NCI-H187 (cell line): Measurements from ENCODE around the gene ZNF521.
"Not testable (repeated sequence)": the region's sequence is repeated elsewhere in the genome, so short reads cannot be mapped to it uniquely, and the experiment has no call there.

Source experiments
- DNase-seq, 2 experiments: peaks; one replicate each; lab custom pipeline; 2025; lab: John Stamatoyannopoulos, UW

Gene ZNF521

DNA sequence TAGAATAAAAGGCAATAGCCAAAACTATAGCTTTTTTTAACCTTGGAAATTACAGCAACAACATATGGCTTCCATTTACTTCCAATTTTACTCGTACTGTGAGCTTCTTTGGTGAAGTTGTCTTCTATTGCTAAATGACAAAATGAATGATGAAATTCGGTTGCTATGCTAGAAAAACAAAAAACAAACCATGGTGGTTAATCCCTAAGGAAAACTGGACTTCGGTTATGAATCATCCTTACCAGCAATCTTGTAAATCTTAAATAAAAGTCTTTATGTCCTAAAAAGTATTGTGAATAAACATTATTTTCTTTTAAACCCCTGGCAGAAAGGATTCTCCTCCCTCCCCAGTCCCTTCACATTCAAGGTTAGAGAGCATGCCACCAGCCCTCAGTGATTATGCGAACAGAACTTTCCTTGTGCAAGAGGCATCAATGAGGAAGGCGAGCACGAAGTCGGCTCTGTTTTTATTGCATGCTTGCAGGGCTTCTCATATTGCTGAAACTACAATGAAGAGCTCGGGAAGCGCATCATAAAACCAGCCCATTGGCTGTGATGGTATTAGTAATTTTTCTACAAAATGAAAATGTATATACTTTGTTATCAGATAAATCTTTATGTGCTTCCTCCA is 62.9 kb downstream of the ZNF521 start:
- DNase-seq, result peak in 1 of 2 experiments; percentile 5

DNA sequence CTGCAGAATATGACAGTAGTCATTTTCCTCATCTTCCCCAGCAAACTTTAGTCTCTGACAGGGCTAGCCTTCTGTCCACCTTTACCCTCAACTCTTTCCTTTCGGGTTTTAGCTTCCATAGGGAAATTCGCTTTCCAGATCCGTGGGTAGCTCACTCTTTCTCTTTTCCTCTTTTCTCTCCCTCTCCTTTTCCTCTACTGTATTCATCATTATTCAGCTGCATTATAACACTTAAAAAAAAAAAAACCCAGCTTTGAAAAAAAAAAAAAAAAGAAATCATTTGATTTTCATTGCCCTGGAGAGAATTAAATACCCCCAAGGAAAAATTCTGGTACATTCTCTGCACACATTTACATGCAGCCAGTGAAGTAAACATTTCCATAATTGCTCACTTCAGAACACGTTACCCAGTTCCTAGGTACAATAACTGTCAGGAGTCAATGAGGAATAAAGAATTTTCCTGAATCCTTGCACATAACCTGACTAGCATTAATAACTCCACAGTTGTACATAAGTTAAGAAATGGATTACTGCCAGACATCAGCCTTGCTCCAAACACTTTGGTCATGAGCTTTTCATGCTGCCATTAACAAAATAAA is 63.5 kb downstream of the ZNF521 start:
- DNase-seq, result no peak

DNA sequence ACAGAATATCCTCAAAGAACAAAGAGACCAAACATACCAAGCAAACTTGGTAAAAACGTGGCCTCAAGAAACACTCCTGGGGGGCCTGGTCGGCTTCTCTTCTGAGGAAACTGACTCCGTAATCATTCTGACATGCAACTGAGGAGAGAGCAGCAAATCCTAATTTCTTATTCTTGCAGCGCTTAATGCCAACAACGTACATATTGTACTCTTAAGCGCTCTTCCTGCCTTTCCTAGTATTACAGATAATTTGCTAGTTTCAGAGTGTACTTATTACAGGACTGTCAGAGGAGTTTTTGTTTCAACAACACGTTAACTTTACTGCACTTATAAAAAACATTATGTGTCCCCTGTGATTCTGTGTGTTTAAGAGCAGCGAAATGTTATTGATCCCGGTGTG is 64.9 kb downstream of the ZNF521 start:
- DNase-seq, result no peak

DNA sequence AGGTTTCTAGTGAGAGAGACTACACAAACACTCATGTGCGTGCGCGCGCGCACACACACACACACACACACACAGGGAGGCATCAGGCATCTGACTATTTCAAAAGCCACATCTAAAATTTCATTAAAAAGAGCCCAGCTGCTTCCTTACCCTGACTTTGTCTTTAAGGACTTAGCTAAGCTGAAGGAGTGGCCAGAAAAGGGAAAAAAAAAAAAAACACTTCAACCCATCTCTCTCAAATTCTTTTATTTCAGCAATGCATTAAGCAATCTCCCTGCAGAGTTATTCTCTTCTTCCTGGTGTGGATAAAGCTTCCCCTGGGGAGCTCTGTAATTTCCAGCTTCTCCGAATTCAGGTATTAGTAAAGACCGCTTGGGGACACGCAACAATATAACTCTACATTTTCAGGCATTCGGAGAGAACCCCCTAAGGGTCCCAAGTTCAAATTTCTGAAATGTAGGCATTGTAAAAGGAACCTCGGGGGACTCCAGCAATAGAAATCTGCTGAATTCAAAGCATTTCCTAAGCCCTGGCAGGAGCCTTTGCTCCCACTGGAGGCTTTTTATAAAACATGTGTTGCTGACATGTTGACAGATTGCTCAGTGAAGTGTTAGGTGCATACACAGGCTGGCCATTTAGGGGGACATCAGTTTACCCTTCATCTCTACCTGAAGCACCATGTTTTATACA is 67.0 kb downstream of the ZNF521 start:
- peak; percentile 45 to 59 for DNase-seq

DNA sequence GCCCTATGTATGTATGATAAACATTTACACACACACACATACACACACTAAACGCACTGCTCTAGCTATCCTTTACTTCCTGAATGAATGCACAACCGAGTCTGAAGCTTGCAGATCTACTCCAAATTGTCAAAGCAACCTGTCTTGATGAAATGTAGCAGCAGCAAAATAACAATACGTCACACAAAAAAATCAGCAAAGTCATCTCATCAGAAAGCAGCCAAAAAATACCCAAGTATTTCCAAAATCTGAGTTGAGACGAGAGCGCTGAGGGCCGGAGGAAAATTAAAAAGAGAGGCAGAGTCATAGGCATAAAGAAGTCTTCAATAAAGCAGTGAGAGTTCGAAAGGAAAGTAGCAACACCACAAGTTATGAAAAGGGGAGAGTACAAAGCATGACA is 67.7 kb downstream of the ZNF521 start:
- no peak for DNase-seq

DNA sequence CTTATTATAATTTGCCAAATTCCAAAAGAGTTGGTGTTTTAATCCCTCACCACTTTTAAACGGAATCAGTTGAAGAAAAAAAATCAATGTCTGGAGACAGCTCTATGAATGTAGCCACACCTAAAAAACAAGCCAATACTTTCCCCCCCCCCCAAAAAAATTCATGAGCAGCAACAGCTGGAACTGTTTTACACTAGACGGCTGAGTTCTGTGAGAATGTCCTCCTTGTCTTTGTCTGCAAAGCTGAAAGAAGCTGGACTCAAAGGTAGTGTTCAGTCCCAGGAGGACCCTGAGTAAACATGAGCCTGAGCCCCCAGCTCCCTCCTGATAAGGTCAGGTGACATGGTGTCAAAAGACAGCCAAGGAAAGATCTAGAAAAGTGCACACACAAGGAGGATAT is 68.2 kb downstream of the ZNF521 start:
- peak in 1 of 2 experiments; percentile 10 for DNase-seq

DNA sequence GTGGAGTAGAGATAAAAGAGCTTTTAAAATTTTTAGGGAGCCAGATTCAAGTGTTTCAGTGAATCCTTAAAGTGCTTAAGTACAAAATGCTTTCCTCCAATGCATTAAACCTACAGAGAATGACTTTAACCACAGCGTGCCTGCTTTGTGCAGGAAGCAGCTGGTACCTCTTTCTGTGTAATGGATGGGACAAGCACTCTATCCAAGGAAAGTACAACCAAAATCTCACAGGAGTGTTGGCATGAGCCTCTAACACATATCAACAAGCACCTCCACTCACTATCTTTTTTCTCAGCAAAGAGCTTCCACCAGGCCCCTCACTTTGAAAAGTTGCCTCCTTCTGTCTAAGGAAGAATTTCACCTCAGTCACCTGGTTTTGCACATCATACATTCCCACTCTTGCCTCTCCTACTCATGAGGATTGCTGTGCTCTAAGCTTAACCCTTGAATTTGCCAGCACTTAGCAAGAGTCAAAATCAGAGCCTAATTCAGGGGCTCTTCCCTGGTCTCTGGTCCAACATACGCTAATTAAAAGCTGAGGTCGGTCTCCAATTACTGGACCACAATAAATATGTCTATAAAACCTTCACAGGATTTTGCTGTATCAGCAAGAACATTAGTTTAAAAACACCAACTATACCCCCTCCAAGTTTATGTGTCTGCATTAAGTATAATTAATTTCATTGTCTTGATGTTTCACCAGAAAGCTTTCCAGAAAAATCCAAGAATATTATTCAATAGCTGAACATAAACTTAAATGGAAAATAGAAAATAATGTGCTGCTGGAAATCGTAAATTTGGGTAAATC is 68.9 kb downstream of the ZNF521 start:
- peak; percentile 58 to 64 for DNase-seq

DNA sequence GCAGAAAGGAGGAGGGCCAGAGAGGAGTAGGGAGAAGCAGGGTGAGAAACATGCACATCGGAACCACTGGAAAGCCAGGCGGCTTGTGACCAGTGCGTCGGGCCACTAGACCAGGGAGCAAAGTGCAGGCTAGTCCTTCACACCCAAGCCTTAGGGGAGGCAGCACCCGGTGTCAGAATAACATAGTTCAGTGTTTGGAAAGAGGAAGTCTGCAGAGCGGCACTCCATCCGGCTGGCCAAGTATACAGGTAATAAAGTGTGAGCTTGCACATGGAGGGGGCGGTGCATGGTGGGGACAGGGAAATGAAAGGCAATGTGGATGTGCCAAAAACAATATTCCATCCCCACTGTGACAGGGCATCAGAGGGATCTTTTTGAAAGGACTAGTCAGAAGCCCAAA is 69.7 kb downstream of the ZNF521 start:
- DNase-seq, result no peak

DNA sequence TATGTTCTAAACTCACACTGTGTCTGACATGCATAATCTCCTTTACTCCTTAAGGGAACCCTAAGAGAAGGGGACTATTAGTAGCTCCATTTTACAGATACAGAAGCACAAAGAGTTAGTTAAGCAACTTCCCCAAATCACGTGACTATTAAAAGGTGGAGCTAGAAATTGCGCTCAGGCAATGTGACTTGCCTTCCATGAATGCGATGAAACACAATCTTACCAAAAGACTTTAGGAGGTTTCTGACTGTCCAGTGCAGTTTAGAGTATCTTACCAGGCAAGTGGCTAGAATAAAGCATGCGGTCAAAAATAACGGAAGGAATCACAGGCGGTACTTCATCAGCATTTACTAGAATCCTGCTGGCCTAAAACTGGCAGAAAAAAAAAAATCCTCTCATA is 70.4 kb downstream of the ZNF521 start:
- no peak for DNase-seq

DNA sequence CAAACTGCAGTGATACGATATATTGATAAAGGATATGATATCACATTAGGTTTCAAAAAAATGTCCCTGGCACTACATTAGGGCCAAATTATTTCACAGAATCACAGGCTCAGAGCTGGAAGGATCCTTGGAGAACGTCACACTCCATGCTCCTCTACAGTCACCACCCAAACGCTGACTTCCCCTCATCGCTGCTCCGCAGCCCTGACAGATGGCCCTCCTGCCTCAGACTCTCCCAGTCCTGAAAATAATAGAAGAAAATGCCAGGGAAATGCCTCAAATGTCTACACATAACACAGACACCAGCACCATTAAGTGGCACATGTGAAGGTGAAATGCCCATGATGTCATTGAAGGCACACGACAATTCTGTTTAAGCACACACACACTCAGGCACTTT is 72.0 kb downstream of the ZNF521 start:
- DNase-seq, result no peak

DNA sequence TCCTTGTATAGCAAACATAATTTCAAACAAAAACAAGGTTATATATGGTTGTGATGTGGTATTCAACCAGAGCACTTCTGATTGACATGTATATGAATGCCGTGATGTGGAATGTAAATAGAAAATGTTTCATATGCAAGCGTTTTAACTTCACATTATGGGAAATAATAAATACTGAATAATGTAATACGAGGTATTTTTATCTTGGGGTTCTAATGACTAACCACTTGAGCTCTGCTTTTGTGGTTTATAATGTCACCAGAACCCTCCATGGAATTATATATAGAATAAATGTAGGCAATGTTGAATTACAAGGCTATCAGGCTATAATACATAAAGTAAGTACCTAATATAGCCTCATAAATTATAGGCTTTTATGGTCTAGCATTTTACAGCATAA is 72.4 kb downstream of the ZNF521 start:
- DNase-seq, result no peak

DNA sequence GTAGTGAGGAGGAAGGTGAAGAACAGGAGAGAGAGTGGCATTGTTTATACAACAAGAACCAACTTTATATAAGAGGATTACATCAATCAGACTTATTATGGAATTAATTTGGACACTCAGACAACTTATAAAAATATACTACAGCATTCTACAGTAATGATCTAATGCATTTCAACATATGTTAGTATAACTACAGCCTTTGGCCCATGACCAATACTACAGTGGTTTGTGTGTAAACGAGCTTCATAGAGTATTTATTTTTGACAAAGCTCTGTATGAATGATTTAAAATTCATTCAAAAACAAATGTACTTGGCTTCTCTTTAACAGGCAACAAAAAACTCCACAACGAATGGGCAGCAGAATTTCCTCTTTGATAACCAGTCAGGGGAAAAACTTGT is 72.8 kb downstream of the ZNF521 start:
- DNase-seq, result no peak

DNA sequence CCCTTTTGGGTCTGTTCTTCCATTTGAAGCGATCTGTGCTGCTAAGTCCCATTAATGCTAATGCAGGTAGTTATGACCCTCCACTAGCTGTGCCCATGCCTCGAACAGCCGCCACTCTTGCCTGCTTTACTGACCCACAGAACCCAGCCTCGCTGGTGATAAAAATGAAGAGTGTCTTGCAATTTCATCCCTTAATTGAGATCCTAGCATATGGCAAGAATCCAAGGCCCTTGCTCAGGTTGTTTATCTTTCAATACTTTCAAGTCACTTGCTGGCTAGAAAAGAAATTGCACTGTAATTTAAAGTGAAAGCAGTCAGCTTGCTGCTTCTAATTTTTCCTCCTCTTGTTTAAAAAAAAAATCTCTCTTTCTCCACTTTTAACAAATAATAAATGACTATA is 73.6 kb downstream of the ZNF521 start:
- DNase-seq, result no peak

DNA sequence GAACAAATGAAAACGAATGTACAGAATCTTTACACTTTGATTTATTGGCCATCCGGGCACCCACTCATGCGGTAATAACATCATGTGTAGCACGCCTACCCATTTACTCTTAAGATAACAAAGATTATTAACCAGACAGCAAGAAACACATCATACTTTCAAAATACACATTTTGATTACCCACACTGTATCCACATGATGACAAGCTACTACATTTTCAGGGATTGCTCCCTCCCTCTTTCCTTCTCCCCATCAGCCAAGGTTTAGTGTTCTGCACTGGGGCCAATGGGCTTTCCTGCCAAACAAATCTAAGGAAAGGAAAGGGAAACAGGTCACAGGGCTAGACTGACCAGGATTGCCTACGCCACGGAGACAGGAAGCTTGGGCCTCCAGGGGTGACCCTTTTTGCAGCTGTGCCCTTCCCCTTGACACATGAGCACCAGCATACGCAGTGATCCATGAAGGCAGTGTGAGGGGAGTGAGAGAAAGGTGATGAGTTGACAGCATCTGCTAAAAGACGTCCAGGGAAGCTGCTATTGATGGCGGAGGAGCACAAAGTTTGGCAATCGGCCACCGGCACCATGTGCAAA is 76.5 kb downstream of the ZNF521 start:
- DNase-seq, result no peak

DNA sequence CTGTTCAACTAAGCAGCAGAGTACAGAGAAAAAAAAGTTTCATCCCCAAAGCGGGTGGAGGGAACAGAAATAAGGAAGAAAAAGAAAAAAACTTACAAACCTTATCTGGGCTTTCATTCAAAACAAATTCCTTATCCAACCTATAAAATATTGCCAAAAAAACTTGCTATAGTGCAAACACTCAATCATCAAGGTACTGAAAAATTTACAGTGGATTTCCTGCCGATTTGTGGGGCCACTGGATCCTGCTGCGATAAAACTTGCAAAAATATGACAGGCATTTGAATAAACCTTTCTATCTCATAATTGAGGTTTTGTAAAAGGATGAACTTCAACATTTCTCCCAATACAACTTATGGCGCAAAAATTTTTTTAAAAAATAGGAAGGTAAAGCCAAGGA is 77.0 kb downstream of the ZNF521 start:
- DNase-seq, result no peak

DNA sequence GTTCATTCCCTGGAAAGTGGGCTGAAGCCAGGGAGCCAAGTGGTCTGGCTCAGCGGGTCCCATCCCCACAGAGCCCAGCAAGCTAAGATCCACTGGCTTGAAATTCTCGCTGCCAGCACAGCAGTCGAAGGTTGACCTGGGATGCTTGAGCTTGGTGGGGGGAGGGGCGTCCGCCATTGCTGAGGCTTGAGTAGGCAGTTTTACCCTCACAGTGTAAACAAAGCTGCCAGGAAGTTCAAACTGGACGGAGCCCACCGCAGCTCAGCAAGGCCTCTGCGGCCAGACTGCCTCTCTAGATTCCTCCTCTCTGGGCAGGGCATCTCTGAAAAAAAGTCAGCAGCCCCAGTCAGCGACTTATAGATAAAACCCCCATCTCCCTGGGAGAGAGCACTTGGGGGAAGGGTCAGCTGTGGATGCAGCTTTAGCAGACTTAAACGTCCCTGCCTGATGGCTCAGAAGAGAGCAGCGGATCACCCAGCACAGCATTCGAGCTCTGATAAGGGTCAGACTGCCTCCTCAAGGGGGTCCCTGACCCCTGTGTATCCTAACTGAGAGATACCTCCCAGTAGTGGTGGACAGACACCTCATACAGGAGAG is 84.9 kb downstream of the ZNF521 start:
- not testable (repeated sequence) for DNase-seq

DNA sequence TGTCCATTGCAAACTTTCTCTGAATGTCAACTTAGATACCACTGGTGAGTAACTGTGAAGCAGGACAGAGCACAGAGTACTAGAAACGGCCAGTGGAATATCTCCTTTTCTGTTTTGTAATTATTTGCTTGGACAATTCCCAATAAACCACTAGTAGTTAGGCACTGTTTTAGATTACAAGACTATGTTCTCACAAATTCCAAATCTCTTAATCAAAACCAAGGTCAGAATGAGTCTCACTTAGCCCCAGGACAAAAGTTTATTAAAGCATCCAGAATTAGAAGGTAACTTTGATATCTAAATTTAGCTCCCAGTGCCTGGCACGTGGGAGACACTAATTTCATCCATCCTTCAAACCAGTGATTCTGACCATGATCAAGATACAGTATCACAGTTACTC is 89.0 kb downstream of the ZNF521 start:
- DNase-seq, result no peak

DNA sequence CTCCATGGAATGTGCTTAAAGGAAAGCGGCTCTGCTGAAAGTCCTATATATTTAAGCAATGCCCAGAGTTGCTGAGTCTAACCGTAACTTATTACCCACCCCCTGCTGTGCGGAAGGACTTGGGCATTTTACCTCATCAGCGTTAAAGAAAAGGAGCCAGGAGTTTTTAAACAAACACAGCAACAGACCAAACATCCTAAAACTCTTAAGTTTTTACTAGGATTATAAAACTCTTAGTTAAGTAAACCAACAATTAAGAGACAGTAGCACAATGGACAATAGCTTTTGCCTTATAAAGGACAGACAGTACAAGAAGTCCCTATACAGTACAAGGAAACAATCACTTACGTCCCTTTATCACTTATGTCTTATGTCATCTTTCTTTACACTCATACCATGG is 90.2 kb downstream of the ZNF521 start:
- DNase-seq, result no peak

DNA sequence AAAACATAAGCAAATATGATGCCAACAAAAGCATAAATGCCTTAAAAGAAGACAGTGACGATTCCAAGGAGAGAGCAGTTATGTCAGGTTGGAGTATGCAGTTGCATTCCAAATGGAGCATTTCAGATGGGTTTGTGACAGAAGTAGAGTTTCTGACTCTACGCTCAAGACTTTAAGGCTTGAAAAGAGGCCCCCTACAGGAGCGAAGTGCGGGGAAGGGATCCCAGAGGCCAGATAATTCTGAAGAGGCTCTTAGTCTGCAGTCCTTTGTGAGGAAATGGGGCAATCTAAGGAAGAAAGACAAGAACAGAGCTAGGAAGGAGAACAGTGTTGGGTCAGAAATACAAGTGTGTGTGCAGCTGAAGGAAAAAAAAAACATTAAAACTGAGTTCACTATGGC is 95.5 kb downstream of the ZNF521 start:
- no peak for DNase-seq

DNA sequence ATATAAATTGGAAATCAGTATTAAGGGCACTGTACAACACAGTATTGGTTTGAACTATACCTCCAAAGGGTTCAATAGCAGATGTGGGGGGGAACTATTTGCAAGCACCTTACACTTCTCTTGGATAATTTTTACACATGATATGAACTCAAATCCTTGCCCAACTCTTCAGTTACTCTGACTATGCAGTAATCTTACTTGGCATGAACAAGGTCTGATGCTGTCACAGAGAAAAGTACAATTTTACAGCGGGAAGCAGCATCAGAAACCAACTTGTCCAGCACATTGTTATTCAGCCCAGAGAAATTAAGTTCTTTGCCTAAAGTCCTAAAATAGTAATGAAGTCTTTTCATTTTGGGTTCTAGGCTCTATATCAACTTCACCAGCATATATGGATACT is 98.2 kb downstream of the ZNF521 start:
- DNase-seq, result no peak

DNA sequence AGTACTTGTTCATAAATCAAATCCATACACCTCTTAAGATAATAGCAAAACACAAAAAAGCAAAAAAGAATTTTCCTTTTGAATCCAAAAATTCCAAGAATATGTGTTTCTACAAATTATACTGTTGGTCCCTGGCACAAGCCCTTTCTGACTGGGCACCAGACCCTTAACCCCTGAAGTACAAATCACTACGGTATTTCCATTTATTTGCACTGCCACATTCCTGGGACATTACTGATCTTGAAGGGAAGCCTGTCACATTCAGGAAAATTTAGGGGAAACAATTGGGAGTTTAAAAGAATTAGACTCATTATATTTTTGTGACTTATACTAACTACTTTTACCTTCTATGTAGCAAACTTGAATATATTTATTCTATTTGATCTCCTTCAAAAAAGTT is 98.8 kb downstream of the ZNF521 start:
- DNase-seq, result no peak

DNA sequence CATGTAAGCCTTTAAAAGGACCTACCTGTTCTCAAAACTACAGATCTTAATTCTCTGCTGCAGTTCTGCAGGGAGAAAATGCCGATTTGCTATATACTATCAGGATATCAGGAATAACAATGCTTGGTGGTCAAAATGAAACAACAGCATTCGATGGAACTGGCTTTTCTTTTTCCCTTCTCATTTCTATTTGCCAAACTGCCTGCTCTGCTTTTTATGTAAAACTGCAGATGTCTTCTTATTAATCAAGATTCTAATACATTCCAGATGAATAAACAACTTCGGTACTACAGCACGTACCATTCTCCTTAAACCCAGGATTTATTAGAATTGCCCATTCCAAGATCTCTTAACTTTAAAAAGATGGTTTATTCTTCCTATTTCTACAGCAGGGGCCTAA is 100.9 kb downstream of the ZNF521 start:
- no peak for DNase-seq
